Measurements from ENCODE around the gene DYSF. TPM values are rescaled to one million over a fixed set of nuclear protein-coding genes. Genes with fewer than 3 reads are reported as not detected.

Gene DYSF
- total RNA-seq, 1 experiment from 2014 or later = 0.24 TPM

DNA sequence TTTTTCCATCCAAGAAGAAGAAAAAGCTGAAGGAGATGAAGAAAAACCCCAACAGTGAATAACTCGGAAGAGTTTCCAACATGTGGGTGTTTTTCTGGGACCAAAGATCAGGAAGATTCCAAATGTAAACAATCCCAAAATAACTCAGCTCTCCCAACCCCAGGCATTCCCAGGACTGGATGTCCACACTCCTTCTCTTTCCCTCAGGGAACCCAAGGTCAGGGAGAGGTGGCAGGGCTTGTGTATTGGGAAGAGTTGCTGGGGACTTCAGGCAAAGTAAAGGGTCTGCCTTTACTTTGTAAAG, 268.0 kb downstream of the DYSF start:
- Histone ChIP-seq H3K27ac (ENCODE audit: low read depth, low read length, poor library complexity, severe bottlenecking) (no peak overlapping the region), H3K4me3 (ENCODE audit: low read depth, low read length, poor library complexity, severe bottlenecking) (no peak overlapping the region), H3K4me1 (ENCODE audit: insufficient read depth, low read length, poor library complexity, severe bottlenecking) (no peaks in the 10 kb centered on the region), H3K9me3 (ENCODE audit: low read depth, low read length, poor library complexity, severe bottlenecking) (no peaks in the 10 kb centered on the region), H3K27me3 (replicated peaks; ENCODE audit: insufficient read depth, low read depth, low read length, poor library complexity) (no peaks in the 10 kb centered on the region), H3K36me3 (ENCODE audit: insufficient read depth, low read length, poor library complexity, severe bottlenecking) (no peaks in the 10 kb centered on the region)
- ChIA-PET POLR2A (ENCODE audit: low non-redundant PET) (no interaction called here), CTCF (no interaction called here)
- intact Hi-C loops (cut with micrococcal nuclease; ENCODE audit: unreplicated experiment) = no loop called here
- no peak for TF ChIP-seq EZH2 (IDR thresholded peaks at IDR 0.05; ENCODE audit: borderline replicate concordance, low read depth, low read length, poor library complexity, severe bottlenecking)
- TF ChIP-seq, protein P1, sequence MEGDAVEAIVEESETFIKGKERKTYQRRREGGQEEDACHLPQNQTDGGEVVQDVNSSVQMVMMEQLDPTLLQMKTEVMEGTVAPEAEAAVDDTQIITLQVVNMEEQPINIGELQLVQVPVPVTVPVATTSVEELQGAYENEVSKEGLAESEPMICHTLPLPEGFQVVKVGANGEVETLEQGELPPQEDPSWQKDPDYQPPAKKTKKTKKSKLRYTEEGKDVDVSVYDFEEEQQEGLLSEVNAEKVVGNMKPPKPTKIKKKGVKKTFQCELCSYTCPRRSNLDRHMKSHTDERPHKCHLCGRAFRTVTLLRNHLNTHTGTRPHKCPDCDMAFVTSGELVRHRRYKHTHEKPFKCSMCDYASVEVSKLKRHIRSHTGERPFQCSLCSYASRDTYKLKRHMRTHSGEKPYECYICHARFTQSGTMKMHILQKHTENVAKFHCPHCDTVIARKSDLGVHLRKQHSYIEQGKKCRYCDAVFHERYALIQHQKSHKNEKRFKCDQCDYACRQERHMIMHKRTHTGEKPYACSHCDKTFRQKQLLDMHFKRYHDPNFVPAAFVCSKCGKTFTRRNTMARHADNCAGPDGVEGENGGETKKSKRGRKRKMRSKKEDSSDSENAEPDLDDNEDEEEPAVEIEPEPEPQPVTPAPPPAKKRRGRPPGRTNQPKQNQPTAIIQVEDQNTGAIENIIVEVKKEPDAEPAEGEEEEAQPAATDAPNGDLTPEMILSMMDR (conservative IDR thresholded peaks at IDR 0.05; ENCODE audit: low read depth, low read length) = no peak
- no peak for DNase-seq (ENCODE audit: low spot score)
- BruUV-seq (replicated peaks) = no TSS peak

DNA sequence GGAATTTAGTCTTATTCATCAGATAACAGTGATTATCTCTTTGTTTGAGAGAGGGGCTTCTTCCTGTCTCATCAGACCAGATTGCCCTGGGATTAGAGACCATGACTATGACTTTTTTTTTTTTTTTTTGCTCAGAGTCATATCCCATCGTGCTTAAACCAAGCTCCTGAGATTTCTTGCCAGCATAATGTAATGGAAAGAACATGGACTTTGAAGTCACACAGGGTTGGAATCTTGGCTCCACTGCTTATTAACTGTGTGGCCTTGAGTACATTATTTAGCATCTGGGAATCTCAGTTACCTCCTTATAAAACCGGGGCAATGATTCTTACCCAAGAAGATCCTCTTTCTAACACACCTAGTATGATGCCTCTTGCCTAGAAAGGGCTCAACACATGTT, 268.3 kb downstream of the DYSF start:
- H3K27ac ChIP-seq (ENCODE audit: low read depth, low read length, poor library complexity, severe bottlenecking) = no peak overlapping the region
- H3K4me1 ChIP-seq (ENCODE audit: insufficient read depth, low read length, poor library complexity, severe bottlenecking) = no peaks in the 10 kb centered on the region
- ChIA-PET POLR2A (ENCODE audit: low non-redundant PET) (no interaction called here), CTCF (no interaction called here)
- H3K36me3 ChIP-seq (ENCODE audit: insufficient read depth, low read length, poor library complexity, severe bottlenecking) = no peaks in the 10 kb centered on the region
- intact Hi-C loops (cut with micrococcal nuclease; ENCODE audit: unreplicated experiment) = no loop called here
- BruUV-seq (replicated peaks) = no TSS peak
- no peaks in the 10 kb centered on the region for H3K27me3 ChIP-seq (replicated peaks; ENCODE audit: insufficient read depth, low read depth, low read length, poor library complexity)
- no peaks in the 10 kb centered on the region for H3K9me3 ChIP-seq (ENCODE audit: low read depth, low read length, poor library complexity, severe bottlenecking)
- H3K4me3 ChIP-seq (ENCODE audit: low read depth, low read length, poor library complexity, severe bottlenecking) = no peak overlapping the region
- DNase-seq (ENCODE audit: low spot score) = no peak
- TF ChIP-seq, protein P1 (conservative IDR thresholded peaks at IDR 0.05; ENCODE audit: low read depth, low read length) = no peak
- TF ChIP-seq EZH2 (IDR thresholded peaks at IDR 0.05; ENCODE audit: borderline replicate concordance, low read depth, low read length, poor library complexity, severe bottlenecking) = no peak

DNA sequence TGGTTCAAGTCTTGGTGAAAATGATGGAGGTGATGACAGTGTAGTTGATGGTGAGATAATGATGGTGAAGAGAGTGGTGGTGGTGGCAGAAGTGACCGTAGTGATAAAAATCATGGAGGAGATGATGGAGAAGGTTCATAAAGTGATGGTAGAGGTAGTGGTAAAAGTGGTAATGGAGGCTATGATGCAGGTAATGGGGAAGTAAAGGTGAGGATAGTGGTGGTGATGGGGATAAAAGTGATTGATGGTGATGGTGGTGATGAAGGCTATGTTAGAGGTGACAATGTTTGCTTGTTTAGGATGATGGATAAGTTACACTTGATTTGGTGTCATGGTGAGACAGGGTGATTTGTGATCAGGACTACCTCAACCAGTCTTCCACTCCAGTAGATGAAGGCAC, 268.9 kb downstream of the DYSF start:
- H3K36me3 ChIP-seq (ENCODE audit: insufficient read depth, low read length, poor library complexity, severe bottlenecking) = no peaks in the 10 kb centered on the region
- BruUV-seq (replicated peaks) = no TSS peak
- DNase-seq (ENCODE audit: low spot score) = no peak
- no peaks in the 10 kb centered on the region for H3K9me3 ChIP-seq (ENCODE audit: low read depth, low read length, poor library complexity, severe bottlenecking)
- CTCF ChIA-PET = no interaction called here
- H3K27me3 ChIP-seq (replicated peaks; ENCODE audit: insufficient read depth, low read depth, low read length, poor library complexity) = no peaks in the 10 kb centered on the region
- H3K27ac ChIP-seq (ENCODE audit: low read depth, low read length, poor library complexity, severe bottlenecking) = no peak overlapping the region
- no peaks in the 10 kb centered on the region for H3K4me1 ChIP-seq (ENCODE audit: insufficient read depth, low read length, poor library complexity, severe bottlenecking)
- intact Hi-C loops (cut with micrococcal nuclease; ENCODE audit: unreplicated experiment) = no loop called here
- POLR2A ChIA-PET (ENCODE audit: low non-redundant PET) = no interaction called here
- TF ChIP-seq EZH2 (IDR thresholded peaks at IDR 0.05; ENCODE audit: borderline replicate concordance, low read depth, low read length, poor library complexity, severe bottlenecking) = no peak
- TF ChIP-seq, protein P1 (conservative IDR thresholded peaks at IDR 0.05; ENCODE audit: low read depth, low read length) = no peak
- H3K4me3 ChIP-seq (ENCODE audit: low read depth, low read length, poor library complexity, severe bottlenecking) = no peak overlapping the region
